ENCODE results near the gene MSN.

The MSN gene

DNA sequence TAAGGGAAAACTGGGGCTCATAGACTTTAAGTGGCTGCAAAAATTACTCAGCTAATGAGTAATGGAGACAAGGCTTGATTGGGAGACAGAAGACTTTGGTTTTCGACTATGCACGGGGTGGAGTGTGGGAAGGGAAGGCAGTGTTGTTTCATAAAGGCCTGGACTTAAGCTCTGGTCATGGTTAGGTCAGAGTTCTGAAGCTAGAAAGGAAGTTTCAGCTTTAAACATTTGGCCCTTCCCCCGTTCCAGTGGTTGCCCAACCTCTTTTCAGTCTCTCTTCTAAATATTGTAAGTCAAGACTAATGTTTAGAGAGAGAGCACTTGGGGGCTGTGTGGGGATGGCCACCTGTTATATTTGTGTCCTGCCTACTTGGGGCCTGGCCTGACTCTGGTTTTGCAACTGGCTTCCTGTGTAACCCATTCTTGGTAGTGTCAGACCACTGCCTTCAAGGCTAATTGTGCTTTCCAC is 21.0 kb downstream of the MSN start:
- H3K4me3 ChIP-seq (ENCODE audit: low read depth, low read length), result no peak overlapping the region
- no peak for TF ChIP-seq CTCF (IDR thresholded peaks at IDR 0.05; ENCODE audit: borderline replicate concordance, insufficient read depth, low read depth, low read length)

GRCh38 chrX:65689377-65689776 is 21.9 kb downstream of the MSN start:
- no peak for TF ChIP-seq CTCF (IDR thresholded peaks at IDR 0.05; ENCODE audit: borderline replicate concordance, insufficient read depth, low read depth, low read length)
- H3K4me3 ChIP-seq (ENCODE audit: low read depth, low read length), result no peak overlapping the region

GRCh38 chrX:65690057-65690855 is 22.8 kb downstream of the MSN start:
- no peak for TF ChIP-seq CTCF (IDR thresholded peaks at IDR 0.05; ENCODE audit: borderline replicate concordance, insufficient read depth, low read depth, low read length)
- H3K4me3 ChIP-seq (ENCODE audit: low read depth, low read length), result peak overlapping the region; percentile 5

DNA sequence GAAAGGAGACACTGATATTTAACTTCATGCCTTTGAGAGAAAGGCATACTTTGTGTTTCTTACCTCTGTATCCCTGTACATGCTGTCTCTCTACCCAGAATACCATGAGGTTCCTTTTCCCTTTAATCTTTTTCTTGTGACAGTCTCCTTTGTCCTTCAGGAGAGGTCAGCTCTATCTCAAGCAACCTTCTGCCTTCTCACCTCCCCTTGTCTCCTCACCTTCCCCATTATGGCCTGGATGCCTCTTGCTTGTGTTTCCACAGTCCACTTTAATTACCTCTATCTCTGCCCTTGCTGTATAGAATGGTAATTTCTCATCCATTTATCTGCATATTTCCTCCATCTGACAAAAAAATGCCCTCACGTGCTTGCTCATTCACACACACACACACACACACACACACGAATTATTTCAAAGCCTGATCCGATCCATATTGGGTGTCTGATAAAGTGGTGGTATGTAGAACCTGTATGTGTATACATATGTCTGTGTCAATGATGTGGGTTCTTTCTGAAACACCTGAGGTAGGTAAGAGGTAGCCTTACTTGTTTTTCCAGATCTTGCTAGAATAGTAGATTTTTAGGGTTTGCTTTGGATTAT is 28.5 kb downstream of the MSN start:
- H3K4me3 ChIP-seq (ENCODE audit: low read depth, low read length), result no peak overlapping the region
- TF ChIP-seq CTCF (IDR thresholded peaks at IDR 0.05; ENCODE audit: borderline replicate concordance, insufficient read depth, low read depth, low read length), result no peak

GRCh38 chrX:65696613-65697012 is 29.2 kb downstream of the MSN start:
- H3K4me3 ChIP-seq (ENCODE audit: low read depth, low read length), result no peak overlapping the region
- no peak for TF ChIP-seq CTCF (IDR thresholded peaks at IDR 0.05; ENCODE audit: borderline replicate concordance, insufficient read depth, low read depth, low read length)

DNA sequence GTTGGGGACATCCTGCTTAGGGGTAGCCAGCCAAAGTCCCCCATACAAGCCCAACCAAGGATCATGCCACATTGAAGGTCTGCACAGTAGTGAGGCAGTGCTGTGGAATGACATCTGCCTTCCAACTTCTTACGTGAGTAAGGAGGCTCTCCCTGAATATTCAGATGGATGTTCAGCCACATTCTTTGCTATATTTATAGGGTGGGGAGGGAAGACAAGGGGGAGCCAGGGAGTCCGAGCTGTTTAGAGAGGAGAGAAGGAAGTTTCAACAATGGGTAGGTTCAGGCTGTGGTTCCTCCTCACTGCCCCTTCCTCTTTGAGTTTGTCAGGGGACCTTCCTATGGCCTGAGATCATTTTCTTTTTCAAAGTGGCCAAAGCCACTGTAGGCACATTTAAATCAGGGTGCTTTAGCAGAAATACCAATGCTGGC is 29.8 kb downstream of the MSN start:
- peak overlapping the region; percentile 21 for H3K4me3 ChIP-seq (ENCODE audit: low read depth, low read length)
- no peak for TF ChIP-seq CTCF (IDR thresholded peaks at IDR 0.05; ENCODE audit: borderline replicate concordance, insufficient read depth, low read depth, low read length)
